Measurements from ENCODE around the gene SLC6A11.

SLC6A11 gene

DNA sequence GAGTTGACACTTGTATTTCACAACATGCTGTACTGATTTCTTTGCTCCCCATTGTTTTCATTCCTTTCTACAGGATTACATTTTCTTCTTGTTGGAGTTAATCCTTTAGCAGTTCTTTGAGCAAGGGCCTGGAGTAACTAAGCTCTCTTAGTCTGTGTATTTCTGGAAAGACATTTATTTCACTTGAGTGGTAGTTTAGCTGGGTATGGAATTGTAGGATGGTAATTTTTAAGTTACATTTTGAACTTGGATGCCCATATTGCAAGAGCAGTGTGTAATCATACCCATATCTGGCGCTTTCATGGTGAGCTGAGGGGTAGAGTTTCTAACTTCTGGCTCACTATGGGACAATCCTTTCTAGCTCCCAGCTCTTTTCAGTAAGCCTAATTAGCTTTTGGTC is 74.6 kb downstream of the SLC6A11 start:
- DNase-seq, result no peak

DNA sequence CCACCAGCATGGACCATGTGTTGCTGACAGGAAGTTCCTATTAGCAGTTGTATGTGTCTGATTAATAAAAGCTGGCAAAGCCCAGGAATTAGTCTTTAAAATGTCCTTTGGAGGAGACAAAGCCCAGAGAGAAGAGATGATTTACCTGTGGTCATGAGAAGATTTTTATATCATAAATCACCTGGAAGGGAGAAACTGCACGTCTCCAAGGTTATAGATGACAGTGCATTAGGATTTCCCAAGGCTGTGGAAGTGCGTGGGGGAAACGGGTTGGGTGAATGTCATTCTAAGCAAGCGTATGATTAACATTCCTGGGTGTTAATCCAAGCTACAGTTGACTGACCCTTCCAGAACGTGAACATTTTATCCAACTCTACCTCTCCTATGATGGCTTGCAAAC is 76.6 kb downstream of the SLC6A11 start:
- no peak for DNase-seq

DNA sequence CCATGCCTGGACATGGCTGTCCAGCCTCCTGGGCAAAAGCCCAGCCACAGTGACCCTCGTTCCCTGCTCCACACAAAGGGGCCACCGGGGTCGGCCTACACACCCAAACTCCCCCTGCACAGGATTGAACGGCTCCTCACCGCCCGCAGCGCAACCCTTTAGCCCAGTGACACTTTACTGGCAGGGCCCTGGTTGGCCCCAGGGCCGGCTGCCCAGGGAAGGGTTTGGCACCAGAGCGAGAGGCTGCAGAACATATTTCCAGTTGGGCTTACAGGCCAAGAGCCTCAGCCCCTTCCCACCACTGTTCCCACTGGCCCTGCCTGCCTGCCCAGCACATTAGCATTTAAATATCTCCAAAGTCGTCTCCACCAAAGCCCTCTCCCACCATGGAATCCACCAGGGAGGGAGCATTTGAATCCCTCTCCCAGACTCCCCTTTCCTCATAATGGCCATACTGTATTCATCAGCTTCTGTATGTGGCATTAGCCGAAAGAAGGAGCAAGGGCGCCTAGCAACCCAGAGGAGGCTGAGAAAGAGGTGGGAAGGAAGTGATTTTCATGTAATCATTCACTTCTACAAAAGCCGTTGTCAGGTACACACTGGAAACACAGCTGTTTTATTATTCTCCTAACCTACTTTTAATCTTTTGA is 85.4 kb downstream of the SLC6A11 start:
- DNase-seq, result no peak

DNA sequence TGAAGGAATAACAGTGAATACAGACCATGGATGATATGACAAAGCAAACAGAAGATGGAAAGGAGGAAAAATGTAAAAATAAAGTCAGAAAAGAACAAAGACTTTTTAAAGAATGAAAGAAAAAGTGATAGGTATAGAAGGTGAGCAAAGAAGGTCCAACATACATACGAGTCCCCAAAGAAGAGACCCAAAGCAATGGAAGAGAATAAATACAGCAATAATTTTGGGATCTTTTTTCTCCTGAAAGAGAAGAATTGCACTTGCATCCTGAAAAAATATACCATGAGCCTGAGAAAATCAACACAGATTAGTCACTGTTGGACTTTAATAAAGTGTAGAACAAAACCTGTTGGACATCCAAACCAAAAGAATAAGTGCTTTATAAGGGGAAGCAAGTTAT is 91.2 kb downstream of the SLC6A11 start:
- no peak for DNase-seq

DNA sequence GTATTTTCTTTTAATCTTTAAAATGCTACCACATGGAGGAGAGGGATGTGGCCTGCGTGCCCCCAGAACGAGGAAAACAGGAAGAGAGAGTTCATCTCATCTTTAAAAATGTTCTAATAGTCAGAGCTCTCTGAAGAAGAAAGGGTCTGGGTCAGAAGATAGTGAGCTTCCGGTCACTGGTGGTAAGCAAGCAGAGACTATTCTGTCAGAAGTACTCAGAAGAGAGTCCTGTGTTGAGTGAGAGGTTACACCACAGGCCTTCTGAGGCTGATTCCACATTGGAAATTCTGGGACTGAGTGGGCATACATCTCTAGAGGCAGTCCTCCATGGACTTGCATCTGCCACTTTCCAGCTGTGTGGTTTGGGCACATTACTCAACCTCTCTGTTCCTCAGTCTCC is 94.3 kb downstream of the SLC6A11 start:
- DNase-seq, result no peak

DNA sequence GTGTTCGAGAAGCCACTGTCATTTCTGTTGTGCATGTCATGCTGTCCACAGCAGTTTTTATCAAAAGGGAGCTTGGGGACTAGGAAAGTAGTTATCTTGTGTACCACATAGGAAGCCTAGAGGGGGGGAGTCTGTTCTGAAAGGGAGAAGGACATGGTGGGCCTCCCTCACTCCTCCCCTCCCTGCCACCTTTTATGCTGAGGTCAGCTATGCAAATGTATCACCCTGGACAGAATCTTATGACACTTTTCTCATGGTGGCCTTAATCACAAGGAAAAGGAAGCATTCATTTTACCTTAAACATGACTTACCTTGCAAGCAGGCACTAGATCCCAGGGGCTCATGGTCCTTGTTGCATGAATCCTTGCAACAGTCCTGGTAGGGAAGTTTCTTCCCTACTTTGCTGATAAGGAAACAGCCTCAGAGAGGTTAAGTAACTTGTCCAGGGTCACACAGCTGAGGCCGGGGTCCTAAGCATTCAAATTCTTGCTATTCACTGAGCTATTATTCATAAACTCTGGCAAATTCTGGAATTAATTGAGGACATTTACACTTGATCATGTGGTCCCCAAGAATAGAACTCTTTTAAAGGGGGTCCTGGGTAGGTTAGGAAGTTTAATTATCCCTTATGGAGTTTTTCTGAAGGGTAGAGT is 95.4 kb downstream of the SLC6A11 start:
- no peak for DNase-seq

DNA sequence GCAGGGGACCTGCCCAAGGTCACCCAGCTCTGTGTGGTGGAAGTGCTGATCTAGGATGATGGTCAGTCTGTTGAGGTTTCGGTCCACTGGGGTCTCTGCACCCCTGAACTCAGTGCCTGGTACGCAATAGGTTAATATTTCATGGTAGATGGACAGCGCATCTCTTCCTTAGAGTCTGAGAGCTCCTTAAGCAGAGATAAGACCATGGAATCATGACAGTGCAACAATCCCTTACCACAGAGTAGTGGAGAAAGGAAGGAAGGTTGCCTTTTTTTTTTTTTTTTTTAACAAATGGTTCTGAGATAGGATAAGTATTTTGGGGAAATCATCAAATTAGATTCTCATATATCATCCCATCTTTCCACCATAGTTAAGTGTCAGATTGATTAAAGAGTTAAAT is 96.8 kb downstream of the SLC6A11 start:
- no peak for DNase-seq

DNA sequence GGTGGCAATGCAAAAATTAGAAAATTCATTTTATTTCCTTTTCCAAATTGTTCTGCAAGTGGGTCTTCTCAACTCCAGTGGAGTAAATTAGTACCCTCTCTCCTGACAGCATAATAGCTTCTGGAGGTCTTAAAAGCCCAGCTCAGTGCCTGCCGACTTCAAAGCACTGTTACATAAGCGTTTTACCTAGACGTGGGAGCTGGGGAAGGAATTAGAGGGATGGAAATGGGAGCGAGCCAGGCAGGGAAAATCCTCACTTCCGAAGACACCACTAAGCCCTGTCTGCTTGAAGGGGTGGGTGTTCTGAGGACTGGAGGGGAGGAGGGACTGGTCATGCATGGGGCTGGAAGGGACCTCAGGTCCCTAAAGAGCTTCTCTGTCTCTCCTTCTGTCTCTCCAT is 99.3 kb downstream of the SLC6A11 start:
- no peak for DNase-seq

DNA sequence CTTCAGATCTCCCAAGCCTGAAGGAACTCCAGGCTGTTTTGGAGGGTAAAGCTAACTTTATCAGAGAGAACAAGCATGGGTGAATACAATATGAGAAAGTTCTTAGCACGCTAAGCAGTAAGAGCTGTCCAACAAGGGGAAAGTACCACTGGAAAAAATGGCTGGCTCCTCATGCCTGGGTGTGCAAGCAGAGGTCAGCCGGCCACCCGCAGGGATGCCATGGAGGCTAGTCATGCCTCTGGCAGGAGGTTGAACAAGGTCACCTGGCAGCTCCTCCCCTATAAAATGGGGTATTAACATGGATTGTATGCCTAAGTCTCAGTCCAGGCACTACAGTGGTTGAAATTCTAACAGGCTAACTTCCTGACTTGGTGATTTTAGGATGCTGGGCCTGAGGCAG is 101.1 kb downstream of the SLC6A11 start:
- DNase-seq, result no peak

DNA sequence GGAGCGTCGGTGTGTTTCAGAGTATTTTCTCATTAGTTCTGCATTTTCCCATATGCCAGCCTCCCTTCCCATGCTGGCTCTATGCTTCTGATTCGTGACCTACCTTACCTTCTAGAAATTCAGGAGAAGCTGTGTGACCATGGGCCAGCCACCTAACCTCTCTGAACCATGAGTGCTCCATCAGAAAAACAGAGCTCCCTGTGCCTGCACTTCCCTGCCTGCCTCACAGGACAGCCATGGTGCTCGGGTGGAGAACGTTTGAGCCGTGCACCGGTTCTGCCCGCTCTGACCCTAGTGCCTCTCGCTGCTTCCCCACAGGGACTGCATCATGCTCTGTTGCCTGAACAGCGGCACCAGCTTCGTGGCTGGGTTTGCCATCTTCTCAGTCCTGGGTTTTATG is 102.0 kb downstream of the SLC6A11 start:
- DNase-seq, result no peak

DNA sequence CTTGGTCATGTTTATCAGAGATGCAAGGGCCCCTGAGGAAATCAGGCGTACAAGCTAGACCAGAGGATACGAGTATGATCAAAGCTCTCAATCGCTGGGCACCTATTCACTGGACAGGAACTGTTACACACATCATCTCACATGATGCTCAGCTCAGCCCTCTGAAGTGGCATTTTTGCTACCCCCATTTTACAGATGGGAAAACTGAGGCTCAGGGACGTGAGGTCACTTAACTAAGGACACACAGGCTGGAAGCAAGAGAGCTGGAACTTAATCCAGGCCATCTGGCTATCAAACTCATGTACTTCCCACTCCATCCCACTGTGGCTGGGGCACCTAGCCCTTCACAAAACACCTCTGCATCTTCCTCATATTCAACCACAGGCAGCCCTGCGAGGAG is 103.6 kb downstream of the SLC6A11 start:
- no peak for DNase-seq

DNA sequence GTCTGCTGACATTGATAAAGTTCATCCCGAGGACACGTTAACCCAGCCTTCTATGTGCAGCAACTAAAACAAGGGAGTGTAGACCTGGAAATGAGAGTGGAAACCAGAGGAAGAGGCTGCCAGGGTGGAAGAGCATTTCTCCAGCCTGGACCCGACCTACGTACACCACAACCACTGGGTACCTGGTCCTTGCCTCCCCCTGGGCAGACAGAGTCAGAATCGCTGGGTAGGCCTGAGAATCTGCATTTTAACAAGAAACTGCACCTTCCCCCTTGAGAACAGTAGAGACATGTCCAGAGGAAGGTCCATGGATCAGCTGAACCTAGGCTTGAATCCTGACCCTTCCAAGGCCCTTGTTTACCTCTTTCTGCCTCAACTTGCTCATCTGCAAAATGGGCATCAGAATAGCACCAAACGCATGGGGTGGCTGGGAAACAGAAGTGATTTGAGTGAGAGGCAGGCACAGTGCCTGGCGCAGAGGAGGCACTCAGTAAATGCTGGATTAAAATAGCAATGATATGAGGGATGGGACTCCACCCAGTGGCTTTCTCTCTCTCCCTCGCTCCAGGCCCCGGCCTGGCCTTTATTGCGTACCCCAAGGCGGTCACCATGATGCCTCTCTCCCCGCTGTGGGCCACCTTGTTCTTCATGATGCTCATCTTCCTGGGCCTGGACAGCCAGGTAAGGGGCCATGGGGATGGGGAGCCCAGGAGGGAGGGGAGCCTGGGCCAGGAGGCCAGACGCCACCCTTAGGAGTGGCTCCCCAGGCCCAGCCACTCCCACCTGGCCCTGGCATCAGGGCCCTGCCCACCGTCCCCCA is 109.6 kb downstream of the SLC6A11 start:
- no peak for DNase-seq

DNA sequence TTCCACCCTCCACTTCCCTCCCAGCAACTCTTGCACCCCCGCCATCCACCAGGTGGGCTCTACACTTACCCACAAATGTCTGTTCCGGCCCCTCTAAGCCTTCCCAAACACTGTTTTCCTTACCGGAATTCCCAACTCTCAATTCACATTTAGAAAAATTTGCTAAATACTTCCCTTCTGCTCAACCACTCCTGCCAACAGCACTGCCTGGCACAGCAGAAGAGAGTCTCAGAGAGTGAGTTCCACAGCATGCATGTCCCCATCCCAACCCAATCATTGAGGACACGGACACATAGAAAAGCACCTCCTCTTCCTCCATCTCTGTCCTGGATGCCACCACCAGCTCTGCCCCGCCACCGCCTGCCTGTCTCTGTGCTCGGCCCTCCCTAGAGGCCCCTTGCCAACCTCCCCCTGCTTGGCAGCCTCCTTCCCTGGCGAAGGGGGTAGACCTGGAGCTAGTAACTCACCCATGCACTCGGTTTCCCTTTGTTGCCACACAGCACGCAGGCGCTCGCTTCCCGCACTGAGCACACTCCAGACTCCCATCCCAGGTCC is 110.3 kb downstream of the SLC6A11 start:
- no peak for DNase-seq

DNA sequence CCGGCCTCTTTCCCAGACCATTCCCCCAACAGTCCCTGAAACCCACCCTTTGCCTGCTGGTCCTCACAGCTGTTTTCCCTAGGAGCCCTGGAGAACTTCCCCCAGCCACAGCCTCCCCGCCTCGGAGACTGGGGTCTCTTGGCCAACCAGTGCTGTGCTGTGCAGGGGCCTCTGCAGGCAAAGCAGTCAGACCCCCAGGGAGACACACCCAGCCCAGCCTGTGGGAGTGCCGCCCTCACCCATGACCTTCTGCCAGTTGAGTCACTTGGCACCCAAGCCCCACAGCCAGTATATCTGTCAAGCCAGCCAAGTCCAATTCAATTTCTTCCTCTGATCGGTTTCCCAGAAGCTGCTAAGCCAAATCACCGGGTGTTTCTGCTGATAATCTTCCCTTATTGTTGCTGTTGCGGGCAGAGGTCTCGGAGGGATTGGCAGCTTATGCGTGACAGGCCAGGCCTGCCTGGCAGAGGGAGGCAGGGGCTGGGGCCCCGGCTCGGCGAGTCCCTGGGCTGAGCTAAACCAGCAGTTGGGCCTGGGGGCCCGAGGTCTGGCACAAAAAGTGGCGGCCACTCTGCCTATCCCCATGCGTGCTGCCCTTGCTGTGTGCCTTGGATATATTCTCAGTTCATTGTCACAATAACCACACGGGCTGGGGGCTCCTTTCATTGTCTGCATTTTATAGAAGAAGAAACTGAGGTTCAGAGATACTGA is 110.9 kb downstream of the SLC6A11 start:
- no peak for DNase-seq

DNA sequence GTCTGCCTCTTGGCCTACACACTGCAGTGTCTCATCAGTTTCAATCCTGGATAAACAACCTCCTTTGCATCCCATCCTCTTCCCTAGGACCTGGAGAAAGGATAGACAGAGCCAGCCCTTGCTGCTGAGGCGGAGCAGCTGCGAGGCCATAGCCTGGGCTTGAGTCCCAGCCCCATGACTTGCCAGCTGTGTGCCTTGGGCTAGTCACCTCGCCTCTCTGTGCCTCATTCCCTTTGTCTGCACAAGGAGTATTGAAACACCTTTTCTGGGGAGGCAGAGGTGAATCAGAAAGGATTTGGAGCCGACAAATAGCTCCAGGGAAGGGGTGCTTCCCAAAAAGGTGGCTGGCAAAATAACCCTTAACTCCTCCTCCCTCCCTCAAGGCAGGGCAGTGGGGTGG is 111.5 kb downstream of the SLC6A11 start:
- no peak for DNase-seq

DNA sequence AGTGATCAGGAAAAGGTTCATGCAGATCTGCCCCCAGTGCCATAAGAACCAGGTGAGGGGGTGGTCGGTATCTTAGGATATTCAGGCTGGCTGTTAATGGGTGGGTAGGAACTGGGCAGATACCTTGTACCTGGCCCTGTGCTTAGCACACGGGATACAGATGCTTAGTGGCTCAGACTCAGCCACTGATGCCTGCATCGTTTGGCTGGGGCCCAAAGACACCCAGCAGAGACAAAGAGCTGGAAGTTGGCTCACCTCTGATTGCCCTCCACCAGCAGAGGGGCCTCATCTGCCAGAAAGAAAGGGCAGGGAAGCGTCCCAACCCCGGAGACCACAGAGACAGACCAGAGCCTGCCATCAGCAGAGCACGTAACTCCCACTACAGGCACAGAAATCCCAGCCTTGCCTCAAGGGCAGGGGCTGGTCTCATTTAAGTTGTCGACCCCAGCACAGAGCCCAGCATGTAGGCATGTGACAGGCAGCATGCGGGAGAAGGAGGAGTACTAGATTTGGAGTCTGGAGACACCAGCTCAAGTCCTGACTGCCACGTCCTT is 112.5 kb downstream of the SLC6A11 start:
- DNase-seq, result no peak

DNA sequence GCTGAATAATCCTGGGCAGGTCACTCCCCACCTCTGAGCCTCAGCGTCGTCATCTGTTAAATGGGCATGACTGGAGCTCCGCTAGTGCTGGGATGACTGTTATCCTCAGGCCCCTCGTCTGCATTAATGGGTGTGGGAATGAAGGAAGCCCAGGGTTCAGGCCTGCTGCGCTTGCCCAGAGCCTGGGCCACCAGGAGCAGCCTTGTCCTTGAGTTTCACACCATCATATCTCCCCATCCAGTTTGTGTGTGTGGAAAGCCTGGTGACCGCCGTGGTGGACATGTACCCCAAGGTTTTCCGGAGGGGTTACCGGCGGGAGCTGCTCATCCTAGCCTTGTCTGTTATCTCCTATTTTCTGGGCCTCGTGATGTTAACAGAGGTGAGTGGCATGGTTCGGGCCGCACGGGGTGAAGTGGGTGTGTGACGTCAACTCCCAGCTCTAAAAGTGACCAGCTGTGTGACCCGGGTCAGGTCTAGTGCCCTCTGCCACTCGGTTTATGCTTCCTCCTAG is 113.0 kb downstream of the SLC6A11 start:
- no peak for DNase-seq

DNA sequence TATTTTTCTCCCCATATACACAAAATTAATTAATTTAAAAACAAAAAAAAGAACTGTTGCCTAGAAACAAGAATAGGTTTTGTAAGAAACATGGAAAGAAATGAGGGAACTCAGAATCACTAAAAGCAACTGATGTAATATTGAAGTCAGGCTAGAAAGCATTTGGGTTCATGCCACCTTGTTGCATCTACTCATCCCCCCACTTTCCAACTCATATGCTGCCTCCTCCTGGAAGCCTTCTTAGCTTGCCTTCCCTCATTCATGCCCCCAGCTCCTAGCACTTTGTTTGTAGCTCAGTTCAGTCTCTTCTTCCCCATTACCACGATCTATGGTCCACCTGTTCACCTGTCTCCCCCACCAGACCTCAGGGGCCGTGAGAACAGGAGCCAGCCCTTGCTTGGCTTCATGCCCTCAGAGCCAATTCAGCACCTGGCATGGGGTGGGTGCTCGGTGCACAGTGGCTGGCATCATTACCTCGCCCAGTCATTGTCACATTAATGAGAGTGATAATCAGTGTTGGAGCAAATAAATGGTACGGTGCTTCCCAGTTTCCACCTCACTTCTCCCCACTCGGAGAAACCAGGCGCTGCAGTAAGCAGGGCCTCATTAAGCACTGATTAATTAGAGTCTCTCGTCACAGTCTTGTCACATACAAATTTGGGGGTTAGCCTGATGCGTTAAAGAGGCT is 114.1 kb downstream of the SLC6A11 start:
- no peak for DNase-seq

DNA sequence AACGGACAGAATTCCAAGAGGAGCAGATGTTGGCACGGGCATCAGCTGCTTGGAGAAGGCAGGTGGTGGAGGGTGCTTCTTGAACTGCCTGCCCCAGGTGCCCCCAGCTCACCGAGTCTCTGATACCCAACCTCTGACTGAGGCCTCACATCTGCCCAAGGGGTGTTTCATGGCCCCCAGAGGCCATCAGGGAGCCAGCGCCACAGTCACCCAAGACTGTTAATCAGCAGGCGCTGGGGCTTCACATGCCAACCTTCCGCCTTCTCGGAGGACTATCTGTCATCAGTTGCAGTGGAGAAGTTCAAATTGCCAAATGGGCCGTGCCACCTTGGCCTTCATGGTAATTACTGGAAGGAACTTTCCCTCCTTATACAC is 114.6 kb downstream of the SLC6A11 start:
- DNase-seq, result no peak

DNA sequence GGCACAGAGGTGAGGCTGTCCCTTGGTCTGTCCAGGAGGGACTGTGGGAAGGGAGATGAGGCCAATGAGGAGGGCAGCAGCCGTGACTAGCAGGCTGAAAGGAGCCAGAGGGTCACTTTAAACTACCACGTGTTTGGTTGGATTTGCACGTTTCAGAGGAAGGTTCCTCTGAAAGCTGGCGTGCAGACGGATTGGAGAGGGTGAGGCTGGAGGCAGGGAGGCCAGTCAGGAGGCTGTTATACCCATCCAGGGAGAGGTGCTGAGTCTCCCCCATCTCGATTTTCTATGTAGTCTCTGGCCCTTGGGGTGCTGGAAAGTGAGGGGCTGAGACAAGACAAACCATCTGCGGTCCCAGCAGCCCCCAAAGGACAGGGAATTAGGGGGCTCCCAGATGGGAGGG is 116.6 kb downstream of the SLC6A11 start:
- DNase-seq, result no peak

DNA sequence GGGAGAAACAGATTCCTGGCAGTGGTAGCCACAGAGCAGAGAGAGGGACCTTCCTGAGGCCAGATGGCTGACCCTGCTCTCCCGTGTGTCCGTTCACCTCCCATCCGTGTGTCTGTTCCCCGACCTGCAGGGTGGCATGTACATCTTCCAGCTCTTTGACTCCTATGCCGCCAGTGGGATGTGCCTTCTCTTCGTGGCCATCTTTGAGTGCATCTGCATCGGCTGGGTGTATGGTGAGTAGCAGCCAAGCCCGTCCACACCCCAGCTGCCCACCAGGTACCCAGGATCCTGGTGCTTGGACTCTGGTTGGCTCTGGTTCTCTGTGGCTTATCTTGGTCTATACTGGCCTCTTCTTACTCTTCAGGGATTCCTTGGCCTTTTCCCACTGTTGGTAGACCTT is 117.0 kb downstream of the SLC6A11 start:
- no peak for DNase-seq

DNA sequence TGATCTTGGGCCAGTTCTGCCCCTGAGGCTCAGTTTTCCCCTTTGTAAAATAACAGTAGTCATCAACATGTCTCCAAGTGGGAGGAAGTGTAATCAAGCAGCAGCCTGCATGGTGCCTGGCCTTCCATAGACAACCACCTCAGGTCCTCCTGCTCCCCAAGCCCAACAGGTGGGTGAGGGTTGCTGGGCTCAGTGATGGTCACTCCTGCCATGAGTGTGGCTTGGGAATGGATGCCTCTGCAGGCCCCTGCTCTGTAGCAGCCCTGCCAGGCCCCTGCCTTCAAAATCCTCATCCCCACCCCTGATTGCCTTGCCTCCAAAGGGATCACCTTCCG is 117.4 kb downstream of the SLC6A11 start:
- no peak for DNase-seq

Measured in NCI-H1417 treated with DMSO at 0.1 percent for 48 hours (cell line).